Skeletal muscle satellite cell (primary cell): Measurements from ENCODE around the gene NDUFAF7. TPM values are rescaled to one million over a fixed set of nuclear protein-coding genes. Genes with fewer than 3 reads are reported as not detected.
"Not testable (repeated sequence)": the region's sequence is repeated elsewhere in the genome, so short reads cannot be mapped to it uniquely, and the experiment has no call there.

Experiments used
- H3K27me3 ChIP-seq: 2 replicates; pipeline ENCODE4 v1.7.0; 2013; ENCODE audit warnings: low read length; ENCODE audit not compliant: control insufficient read depth, insufficient read depth
- H3K36me3 ChIP-seq: 2 replicates; pipeline ENCODE4 v1.7.0; 2013; ENCODE audit warnings: mild to moderate bottlenecking, control low read depth, low read length; ENCODE audit not compliant: insufficient read depth
- H3K4me1 ChIP-seq: 2 replicates; pipeline ENCODE4 v1.7.0; 2013; ENCODE audit warnings: low read length; ENCODE audit not compliant: control insufficient read depth, insufficient read depth
- H3K4me2 ChIP-seq: 2 replicates; pipeline ENCODE4 v1.7.0; 2013; ENCODE audit warnings: mild to moderate bottlenecking, low read length
- H3K4me3 ChIP-seq: 2 replicates; pipeline ENCODE4 v1.7.0; 2013; ENCODE audit warnings: low read length
- H3K9ac ChIP-seq: 2 replicates; pipeline ENCODE4 v1.7.0; 2013; ENCODE audit warnings: mild to moderate bottlenecking, low read depth, low read length, moderate library complexity
- H3K9me3 ChIP-seq: replicated peaks from 2 replicates; pipeline ENCODE4 v1.7.0; 2013; ENCODE audit warnings: mild to moderate bottlenecking, control low read depth, low read length
- total RNA-seq: library from RNA; depleted of rRNA; stranded (reverse); fragments of >200 nt; gene quantifications from 2 replicates; pipeline ENCODE4 v1.2.3, GENCODE V29; 2012; rRNA removed

NDUFAF7 gene
- total RNA-seq = 11.4 and 11.7 TPM in 2 replicates

- H3K9me3 ChIP-seq = no peaks in the 10 kb centered on the region
- H3K4me1 ChIP-seq = peaks cover 23% of the 10 kb centered on the region
- peak within 1 kb of the TSS; percentile 94 for H3K9ac ChIP-seq
- peaks cover 21% of the 10 kb centered on the region for H3K36me3 ChIP-seq
- H3K4me3 ChIP-seq = peak within 1 kb of the TSS; percentile 94
- no peaks in the 10 kb centered on the region for H3K27me3 ChIP-seq
- peak within 1 kb of the TSS; percentile 97 for H3K4me2 ChIP-seq
Observed at GRCh38 chr2:37231241-37232130, at the start of gene NDUFAF7, which contains the start of gene CEBPZ. NDUFAF7 (plus strand) TSS chr2:37231658; CDS start chr2:37231706, 48 bp downstream. CEBPZ (minus strand) TSS chr2:37231596; CDS start chr2:37231567, 29 bp downstream.

GRCh38 chr2:37181726-37182684, 49.5 kb upstream of the NDUFAF7 start:
- H3K4me1 ChIP-seq = no peaks in the 10 kb centered on the region
- H3K27me3 ChIP-seq = peaks cover 23% of the 10 kb centered on the region
- no peak overlapping the region for H3K4me3 ChIP-seq
- H3K9me3 ChIP-seq = no peaks in the 10 kb centered on the region
- no peak overlapping the region for H3K9ac ChIP-seq
- H3K4me2 ChIP-seq = no peak overlapping the region
- H3K36me3 ChIP-seq = no peaks in the 10 kb centered on the region

- no peak within 1 kb of the TSS for H3K4me3 ChIP-seq
- H3K4me2 ChIP-seq = no peak within 1 kb of the TSS
- H3K27me3 ChIP-seq = peaks cover 7% of the 10 kb centered on the region
- H3K9ac ChIP-seq = no peak within 1 kb of the TSS
- no peaks in the 10 kb centered on the region for H3K36me3 ChIP-seq
- no peaks in the 10 kb centered on the region for H3K9me3 ChIP-seq
- H3K4me1 ChIP-seq = peaks cover 10% of the 10 kb centered on the region
Observed at GRCh38 chr2:37188570-37188969, 42.9 kb upstream of the NDUFAF7 start, which contains the start of gene SULT6B1. SULT6B1 (minus strand) TSS chr2:37188670; CDS start chr2:37188640, 30 bp downstream.

- no peak overlapping the region for H3K4me3 ChIP-seq
- no peak overlapping the region for H3K9ac ChIP-seq
- no peaks in the 10 kb centered on the region for H3K36me3 ChIP-seq
Observed at GRCh38 chr2:37189452-37190153, 41.9 kb upstream of the NDUFAF7 start.

GRCh38 chr2:37190290-37190689, 41.2 kb upstream of the NDUFAF7 start:
- no peak overlapping the region for H3K4me3 ChIP-seq
- no peaks in the 10 kb centered on the region for H3K36me3 ChIP-seq
- H3K9ac ChIP-seq = no peak overlapping the region
- H3K27me3 ChIP-seq = peaks cover 7% of the 10 kb centered on the region
- H3K4me2 ChIP-seq = no peak overlapping the region
- no peaks in the 10 kb centered on the region for H3K9me3 ChIP-seq
- H3K4me1 ChIP-seq = peaks cover 10% of the 10 kb centered on the region

More at GRCh38 chr2:37189452-37190153, 41.9 kb upstream of the NDUFAF7 start:
- Histone ChIP-seq H3K4me1 (peaks cover 10% of the 10 kb centered on the region), H3K27me3 (peaks cover 7% of the 10 kb centered on the region), H3K9me3 (no peaks in the 10 kb centered on the region), H3K4me2 (no peak overlapping the region)

GRCh38 chr2:37191253-37191652, 40.2 kb upstream of the NDUFAF7 start:
- no peak overlapping the region for H3K9ac ChIP-seq
- no peaks in the 10 kb centered on the region for H3K36me3 ChIP-seq
- no peaks in the 10 kb centered on the region for H3K9me3 ChIP-seq

GRCh38 chr2:37191747-37192146, 39.7 kb upstream of the NDUFAF7 start:
- Histone ChIP-seq H3K4me2 (no peak overlapping the region), H3K4me3 (no peak overlapping the region), H3K9ac (no peak overlapping the region), H3K4me1 (peaks cover 12% of the 10 kb centered on the region), H3K27me3 (no peaks in the 10 kb centered on the region), H3K9me3 (no peaks in the 10 kb centered on the region), H3K36me3 (no peaks in the 10 kb centered on the region)

More at GRCh38 chr2:37191253-37191652, 40.2 kb upstream of the NDUFAF7 start:
- Histone ChIP-seq H3K27me3 (peaks cover 1% of the 10 kb centered on the region), H3K4me3 (no peak overlapping the region), H3K4me1 (peaks cover 12% of the 10 kb centered on the region), H3K4me2 (no peak overlapping the region)

- no peak overlapping the region for H3K9ac ChIP-seq
- H3K27me3 ChIP-seq = no peaks in the 10 kb centered on the region
- H3K4me3 ChIP-seq = no peak overlapping the region
- H3K4me1 ChIP-seq = peaks cover 17% of the 10 kb centered on the region
- no peaks in the 10 kb centered on the region for H3K9me3 ChIP-seq
- no peak overlapping the region for H3K4me2 ChIP-seq
- H3K36me3 ChIP-seq = no peaks in the 10 kb centered on the region
Observed at GRCh38 chr2:37192551-37192950, 38.9 kb upstream of the NDUFAF7 start.

GRCh38 chr2:37195862-37196319, 35.6 kb upstream of the NDUFAF7 start:
- not testable (repeated sequence) for H3K27me3 ChIP-seq, H3K4me1 ChIP-seq, H3K36me3 ChIP-seq, H3K9me3 ChIP-seq
- Histone ChIP-seq H3K4me2 (peak overlapping the region; percentile 96), H3K4me3 (peak overlapping the region; percentile 85), H3K9ac (peak overlapping the region; percentile 82)

- Histone ChIP-seq H3K4me3 (peak within 1 kb of the TSS; percentile 85), H3K9ac (peak within 1 kb of the TSS; percentile 82), H3K4me1 (peaks cover 9% of the 10 kb centered on the region), H3K4me2 (peak within 1 kb of the TSS; percentile 96), H3K27me3 (no peaks in the 10 kb centered on the region), H3K9me3 (no peaks in the 10 kb centered on the region), H3K36me3 (peaks cover 14% of the 10 kb centered on the region)
Observed at GRCh38 chr2:37196320-37197195, 34.9 kb upstream of the NDUFAF7 start, which contains the start of gene CEBPZOS. CEBPZOS (plus strand) TSS chr2:37196496; CDS start chr2:37199705, 3,209 bp downstream.
